GM18526 (cell line): ENCODE measurements around the gene YIF1A.

Experiments used
- POLR2A ChIP-seq: IDR thresholded peaks from 3 replicates; pipeline ENCODE4 v1.6.1; 2011; ENCODE audit not compliant: insufficient read length; ENCODE audit errors: extremely low read depth

Gene YIF1A

GRCh38 chr11:66284526-66285078 is 4.3 kb downstream of the YIF1A start:
- no peak for TF ChIP-seq POLR2A

GRCh38 chr11:66283461-66284105 is 5.4 kb downstream of the YIF1A start:
- no peak for TF ChIP-seq POLR2A

GRCh38 chr11:66282468-66283455 is 6.2 kb downstream of the YIF1A start:
- TF ChIP-seq POLR2A, result no peak

- TF ChIP-seq POLR2A, result no peak
These were observed 7.0 kb downstream of the YIF1A start for GRCh38 chr11:66281776-66282467.

GRCh38 chr11:66281001-66281400 is 7.9 kb downstream of the YIF1A start:
- no peak for TF ChIP-seq POLR2A

GRCh38 chr11:66280428-66280827 is 8.5 kb downstream of the YIF1A start:
- TF ChIP-seq POLR2A, result no peak

- TF ChIP-seq POLR2A, result no peak
These were observed 9.7 kb downstream of the YIF1A start for GRCh38 chr11:66279092-66279734.

GRCh38 chr11:66278363-66279091 is 10.4 kb downstream of the YIF1A start:
- TF ChIP-seq POLR2A, result no peak

- no peak for TF ChIP-seq POLR2A
These were observed 11.2 kb downstream of the YIF1A start, which contains the start of gene CNIH2 for GRCh38 chr11:66277471-66278362. CNIH2 (plus strand) TSS chr11:66278175; CDS start chr11:66278457, 282 bp downstream.

GRCh38 chr11:66275984-66276612 is 12.8 kb downstream of the YIF1A start:
- TF ChIP-seq POLR2A, result no peak

GRCh38 chr11:66275396-66275795 is 13.5 kb downstream of the YIF1A start:
- TF ChIP-seq POLR2A, result no peak

- no peak for TF ChIP-seq POLR2A
These were observed 14.7 kb downstream of the YIF1A start for GRCh38 chr11:66274219-66274618.

- no peak for TF ChIP-seq POLR2A
These were observed 16.3 kb downstream of the YIF1A start for GRCh38 chr11:66272596-66272995.

- TF ChIP-seq POLR2A, result no peak
These were observed 17.1 kb downstream of the YIF1A start for GRCh38 chr11:66271816-66272215.
